SU-DHL-6 (cell line): ENCODE results near the gene MYL2.

Experiments used
- EZH2phosphoT487 ChIP-seq: fragments of 200-600 bp; sonication (generic), shearing (Covaris generic); conservative IDR thresholded peaks from 2 replicates; pipeline ENCODE4 v1.6.1; 2018; ENCODE audit warnings: mild to moderate bottlenecking, antibody characterized with exemption, low read length, moderate library complexity, mixed read lengths
- TF ChIP-seq, protein P1 (sequence below): fragments of 200-600 bp; sonication (generic); IDR thresholded peaks from one replicate; pipeline ENCODE4 v1.5.1; 2017; ENCODE audit warnings: antibody characterized with exemption, mild to moderate bottlenecking, low read length, moderate library complexity; ENCODE audit not compliant: insufficient read depth, poor library complexity, severe bottlenecking

DNA sequence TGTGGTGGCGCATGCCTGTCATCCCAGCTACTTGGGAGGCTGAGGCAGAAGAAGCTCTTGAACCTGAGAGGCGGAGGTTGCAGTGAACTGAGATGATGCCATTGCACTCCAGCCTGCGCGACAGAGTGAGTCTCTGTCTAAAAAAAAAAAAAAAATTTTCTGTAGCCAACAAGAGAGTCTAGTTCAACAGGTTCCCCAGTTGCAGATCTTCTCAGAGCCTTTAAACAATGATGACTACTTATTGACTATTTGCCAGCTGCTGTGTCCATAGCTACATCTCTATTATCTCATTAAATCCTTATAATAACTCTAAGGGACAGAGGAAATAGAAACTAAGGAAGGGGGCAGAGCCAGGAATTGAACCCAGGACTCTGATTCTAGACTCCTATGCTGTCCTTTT lies 15.2 kb upstream of the MYL2 start:
- TF ChIP-seq, protein P1, sequence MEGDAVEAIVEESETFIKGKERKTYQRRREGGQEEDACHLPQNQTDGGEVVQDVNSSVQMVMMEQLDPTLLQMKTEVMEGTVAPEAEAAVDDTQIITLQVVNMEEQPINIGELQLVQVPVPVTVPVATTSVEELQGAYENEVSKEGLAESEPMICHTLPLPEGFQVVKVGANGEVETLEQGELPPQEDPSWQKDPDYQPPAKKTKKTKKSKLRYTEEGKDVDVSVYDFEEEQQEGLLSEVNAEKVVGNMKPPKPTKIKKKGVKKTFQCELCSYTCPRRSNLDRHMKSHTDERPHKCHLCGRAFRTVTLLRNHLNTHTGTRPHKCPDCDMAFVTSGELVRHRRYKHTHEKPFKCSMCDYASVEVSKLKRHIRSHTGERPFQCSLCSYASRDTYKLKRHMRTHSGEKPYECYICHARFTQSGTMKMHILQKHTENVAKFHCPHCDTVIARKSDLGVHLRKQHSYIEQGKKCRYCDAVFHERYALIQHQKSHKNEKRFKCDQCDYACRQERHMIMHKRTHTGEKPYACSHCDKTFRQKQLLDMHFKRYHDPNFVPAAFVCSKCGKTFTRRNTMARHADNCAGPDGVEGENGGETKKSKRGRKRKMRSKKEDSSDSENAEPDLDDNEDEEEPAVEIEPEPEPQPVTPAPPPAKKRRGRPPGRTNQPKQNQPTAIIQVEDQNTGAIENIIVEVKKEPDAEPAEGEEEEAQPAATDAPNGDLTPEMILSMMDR: no peak
- no peak for TF ChIP-seq EZH2phosphoT487
